IPS DF 4.7 (cell line): ENCODE results near the gene FSCN2.

Source experiments
- DNase-seq: peaks from one replicate; pipeline ENCODE4 v3.0.0-alpha.2; 2013; ENCODE audit warnings: low spot score; ENCODE audit errors: extremely low read depth

FSCN2 gene

GRCh38 chr17:81527591-81528383, at the start of gene FSCN2:
TSS of gene FSCN2 (plus strand) at chr17:81528377. CDS start at chr17:81528532, 155 bp downstream.
- no peak for DNase-seq

DNA sequence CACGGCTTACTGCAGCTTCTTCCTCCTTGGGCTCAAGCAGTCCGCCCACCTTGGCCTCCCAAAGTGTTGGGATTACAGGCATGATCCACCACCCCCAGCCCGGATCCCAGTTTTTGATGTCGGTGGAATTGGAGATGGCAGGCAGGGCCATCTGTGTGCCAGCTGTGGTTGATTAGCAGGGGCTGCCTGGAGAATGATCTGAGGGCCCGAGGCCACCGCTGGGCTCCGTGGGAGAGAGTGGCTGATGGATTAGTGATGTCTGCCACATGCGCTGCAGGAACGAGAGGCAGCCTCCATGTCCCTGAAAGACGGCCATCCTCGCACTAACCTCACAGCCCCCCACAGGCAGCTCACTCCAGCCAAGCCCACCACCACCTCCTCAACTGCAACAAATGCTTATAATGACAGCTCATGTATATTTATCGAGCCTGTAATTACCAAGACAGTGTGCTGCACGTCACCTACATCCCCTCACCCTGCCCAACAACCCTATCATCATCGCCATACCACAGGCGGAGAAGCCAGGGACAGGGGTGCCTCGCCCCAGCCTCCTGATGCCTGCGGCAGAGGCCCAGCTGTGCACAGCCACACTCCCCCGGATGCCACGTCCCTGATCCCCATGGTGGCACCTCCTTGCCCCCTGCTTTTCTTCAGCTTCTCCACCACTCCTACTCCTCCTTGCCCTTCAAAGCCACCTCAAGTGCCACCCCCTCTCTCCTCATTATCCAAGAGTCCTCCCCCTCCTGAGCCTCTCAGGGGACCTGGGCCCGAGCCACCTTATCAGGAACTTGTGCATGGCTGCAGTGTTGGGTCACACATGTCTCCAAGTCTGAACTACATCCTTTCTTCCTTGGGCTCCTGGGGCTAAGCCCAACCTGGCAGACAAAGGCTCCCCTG, 48.8 kb upstream of the FSCN2 start:
- DNase-seq = no peak

- no peak for DNase-seq
These were observed 47.8 kb upstream of the FSCN2 start for GRCh38 chr17:81480140-81481072.

DNA sequence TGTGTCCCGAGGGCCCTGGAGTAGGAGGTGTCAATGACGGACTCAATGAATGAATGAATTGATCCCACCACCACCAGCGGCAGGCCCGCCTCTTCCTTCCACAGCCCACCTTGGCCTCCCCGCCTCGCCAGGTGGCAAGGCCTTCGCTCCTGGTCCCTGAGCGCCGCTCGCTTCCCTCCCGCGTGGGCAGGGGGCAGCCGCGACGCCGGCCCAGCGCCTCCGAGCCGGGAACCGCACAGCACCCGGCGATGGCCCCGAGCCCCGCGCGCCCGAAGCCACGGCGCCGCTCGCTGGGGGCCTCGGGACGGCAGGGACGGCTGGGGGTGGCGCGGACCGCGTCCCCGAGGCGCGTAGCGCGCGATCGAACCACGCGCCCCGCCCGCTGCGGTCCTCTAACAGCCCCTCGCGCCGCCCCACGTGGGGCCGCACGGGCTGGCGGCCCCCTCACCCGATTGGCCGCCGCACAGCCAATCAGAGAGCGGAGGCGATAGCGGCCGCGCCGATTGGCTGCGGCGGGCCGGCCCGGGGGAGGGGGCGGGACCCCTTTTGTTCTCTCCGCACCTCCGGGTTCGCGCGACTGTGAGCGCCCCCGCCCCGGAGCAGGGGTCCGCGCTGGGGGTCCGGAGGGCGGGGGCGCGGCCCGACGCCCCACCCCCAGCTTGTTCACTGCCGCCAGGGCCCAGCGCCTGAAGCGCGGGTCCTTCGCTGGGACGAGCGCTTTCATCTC, 46.9 kb upstream of the FSCN2 start:
- DNase-seq = no peak

DNA sequence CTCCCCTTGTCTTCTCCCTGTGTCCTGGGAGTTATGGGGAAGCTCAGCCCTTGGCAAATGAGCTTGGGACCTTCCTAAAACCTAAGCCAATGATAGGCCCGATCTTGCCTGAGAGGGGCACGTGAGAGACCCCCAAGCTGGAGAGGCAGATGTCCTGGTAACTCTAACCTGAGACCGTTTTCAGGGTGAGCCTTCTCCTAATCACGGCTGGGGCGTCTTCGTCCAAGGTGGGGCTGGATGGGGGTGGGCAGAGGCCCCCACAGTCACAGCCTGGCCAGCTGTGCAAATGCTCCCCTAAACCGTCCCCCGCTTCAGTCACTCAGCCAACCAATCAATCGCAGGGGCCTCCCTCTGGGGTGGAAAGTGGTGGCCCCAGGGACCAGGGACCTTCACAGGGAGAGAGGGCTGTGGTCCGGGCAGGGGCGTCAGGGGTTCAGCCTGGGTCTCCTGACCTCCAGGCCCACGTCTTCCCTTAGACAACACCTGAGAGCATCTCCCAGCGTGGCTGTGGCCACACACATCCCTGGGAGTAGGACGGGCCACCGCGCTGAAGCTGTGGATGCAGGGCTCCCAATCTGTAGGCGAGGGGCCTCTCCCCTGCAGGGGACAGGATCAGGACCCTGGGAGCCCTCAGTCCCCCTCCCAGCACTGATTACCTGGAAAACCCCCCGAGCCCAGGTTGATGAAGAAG, 46.2 kb upstream of the FSCN2 start:
- DNase-seq = no peak

GRCh38 chr17:81482673-81483072, 45.5 kb upstream of the FSCN2 start:
- DNase-seq = no peak

- DNase-seq = no peak
These were observed 44.9 kb upstream of the FSCN2 start for GRCh38 chr17:81483085-81483861.

- no peak for DNase-seq
These were observed 44.3 kb upstream of the FSCN2 start for GRCh38 chr17:81483862-81484194.

- no peak for DNase-seq
These were observed 43.8 kb upstream of the FSCN2 start for GRCh38 chr17:81484195-81484979.

GRCh38 chr17:81486199-81486810, 41.9 kb upstream of the FSCN2 start:
- no peak for DNase-seq

GRCh38 chr17:81487089-81487486, 41.1 kb upstream of the FSCN2 start:
- DNase-seq = no peak

DNA sequence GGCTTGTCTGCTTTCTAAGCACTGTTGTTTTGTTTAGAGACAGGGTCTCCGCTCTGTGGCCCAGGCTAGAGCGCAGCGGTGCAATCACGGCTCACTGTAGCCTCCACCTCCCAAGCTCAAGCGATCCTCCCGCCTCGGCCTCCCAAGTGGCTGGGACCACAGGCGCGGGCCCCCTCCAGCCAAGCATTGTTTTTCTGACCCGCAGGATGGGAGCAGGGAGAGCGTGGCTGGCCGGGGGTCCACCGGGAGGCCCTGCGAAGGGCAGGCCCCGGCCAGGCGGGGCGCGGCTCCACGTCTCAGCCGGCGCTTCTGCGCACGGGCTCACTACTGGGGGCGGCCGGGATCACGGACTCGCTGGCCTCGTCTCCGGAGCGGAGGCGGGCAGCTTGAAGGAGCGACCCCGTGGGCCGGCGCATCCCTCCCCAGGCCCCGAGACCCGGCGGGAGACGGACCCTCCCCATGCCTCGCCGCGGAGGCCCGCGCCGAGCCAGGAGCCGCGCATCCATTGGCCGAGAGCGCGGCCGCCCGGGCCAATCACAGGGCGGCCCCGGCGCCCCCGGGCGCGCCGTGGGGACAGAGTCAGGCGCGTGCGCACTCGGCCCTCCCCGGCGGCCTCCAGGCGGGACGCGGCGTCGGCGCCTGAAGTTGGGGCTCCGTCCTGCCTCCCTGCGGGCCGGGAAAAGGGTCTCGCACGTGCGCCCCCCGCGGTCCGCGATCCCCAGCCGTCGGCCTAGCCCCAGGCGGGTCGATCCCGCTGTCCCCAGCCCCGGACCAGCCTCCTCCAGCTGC, 40.5 kb upstream of the FSCN2 start:
- no peak for DNase-seq

DNA sequence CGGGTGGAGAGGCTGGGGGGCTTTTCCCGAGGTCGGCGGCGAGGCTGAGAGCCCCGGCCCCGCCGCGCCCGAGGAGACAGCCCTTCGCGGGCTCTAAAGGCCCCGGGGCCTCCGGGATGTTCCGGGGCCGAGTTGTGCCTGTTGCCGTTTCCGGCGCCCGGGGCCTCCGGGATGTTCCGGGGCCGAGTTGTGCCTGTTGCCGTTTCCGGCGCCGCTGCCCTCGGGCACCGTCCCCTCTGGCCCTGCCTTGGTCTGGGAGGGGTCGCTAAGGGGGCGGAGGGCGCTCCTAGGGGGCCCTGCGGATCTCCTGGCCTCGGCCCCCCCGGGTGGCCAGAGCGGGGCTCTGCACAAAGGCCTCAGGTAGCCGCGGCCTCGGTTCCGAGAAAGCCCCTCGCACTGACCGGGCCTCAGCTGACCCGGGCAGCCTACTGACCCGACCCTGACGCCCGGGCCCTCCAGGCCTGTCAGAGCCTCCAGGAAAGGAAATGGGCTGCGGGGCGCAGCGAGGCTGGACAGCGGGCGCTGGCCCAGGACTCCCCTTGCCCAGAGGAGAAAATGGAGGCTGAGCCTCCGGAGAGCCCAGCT, 39.8 kb upstream of the FSCN2 start:
- no peak for DNase-seq

- no peak for DNase-seq
These were observed 38.9 kb upstream of the FSCN2 start for GRCh38 chr17:81489012-81489997.
